Muscle layer of colon (tissue), 2 donors: ENCODE results near the gene RGMA.

Source experiments
- H3K27ac ChIP-seq: one replicate; pipeline ENCODE4 v1.7.0; 2013; ENCODE audit warnings: low read depth, mild to moderate bottlenecking, low read length, moderate library complexity
- H3K27me3 ChIP-seq, 2 donors: one replicate each; pipeline ENCODE4 v1.7.0; 2013; ENCODE audit warnings: low read length in 2 of 2, mild to moderate bottlenecking in 2 of 2; ENCODE audit not compliant: insufficient read depth in 2 of 2, control insufficient read depth in 1 of 2
- H3K36me3 ChIP-seq: one replicate; pipeline ENCODE4 v1.7.0; 2013; ENCODE audit warnings: mild to moderate bottlenecking, low read length; ENCODE audit not compliant: insufficient read depth
- H3K4me1 ChIP-seq: one replicate; pipeline ENCODE4 v1.7.0; 2013; ENCODE audit warnings: mild to moderate bottlenecking, low read length; ENCODE audit not compliant: insufficient read depth
- H3K4me3 ChIP-seq, 2 donors: one replicate each; pipeline ENCODE4 v1.7.0; 2013; ENCODE audit warnings: low read length in 2 of 2, low read depth in 1 of 2, mild to moderate bottlenecking in 1 of 2, moderate library complexity in 1 of 2
- H3K9ac ChIP-seq: one replicate; pipeline ENCODE4 v1.7.0; 2013; ENCODE audit warnings: low read length
- H3K9me3 ChIP-seq: one replicate; pipeline ENCODE4 v1.7.0; 2013; ENCODE audit warnings: mild to moderate bottlenecking, low read length
- donor health status: abdominal sarcoma.
- donor health status: Adenocarcinoma of cecum.

The RGMA gene

GRCh38 chr15:93030430-93031102, 58.4 kb downstream of the RGMA start:
- Histone ChIP-seq H3K27me3 (no peaks in the 10 kb centered on the region), H3K36me3 (peaks cover 12% of the 10 kb centered on the region), H3K4me3 (no peak overlapping the region), H3K27ac (peak overlapping the region; percentile 98), H3K9ac (no peak overlapping the region), H3K9me3 (no peaks in the 10 kb centered on the region), H3K4me1 (peaks cover 59% of the 10 kb centered on the region)

- no peaks in the 10 kb centered on the region for H3K27me3 ChIP-seq
- H3K36me3 ChIP-seq: peaks cover 19% of the 10 kb centered on the region
- no peak overlapping the region for H3K4me3 ChIP-seq
- H3K9me3 ChIP-seq: no peaks in the 10 kb centered on the region
- H3K4me1 ChIP-seq: peaks cover 52% of the 10 kb centered on the region
- no peak overlapping the region for H3K9ac ChIP-seq
- peak overlapping the region; percentile 98 for H3K27ac ChIP-seq
These were observed 59.1 kb downstream of the RGMA start for GRCh38 chr15:93029836-93030429.

- H3K4me1 ChIP-seq: peaks cover 49% of the 10 kb centered on the region
- H3K27ac ChIP-seq: peak overlapping the region; percentile 98
- peaks cover 25% of the 10 kb centered on the region for H3K36me3 ChIP-seq
- no peaks in the 10 kb centered on the region for H3K9me3 ChIP-seq
- no peak overlapping the region for H3K9ac ChIP-seq
- peak overlapping the region in 1 of 2 donors; percentile 12 for H3K4me3 ChIP-seq
- H3K27me3 ChIP-seq: no peaks in the 10 kb centered on the region
These were observed 59.7 kb downstream of the RGMA start for GRCh38 chr15:93029214-93029835.

GRCh38 chr15:93028632-93029213, 60.3 kb downstream of the RGMA start:
- peak overlapping the region; percentile 10 for H3K9ac ChIP-seq
- H3K4me1 ChIP-seq: peaks cover 49% of the 10 kb centered on the region
- H3K27ac ChIP-seq: peak overlapping the region; percentile 98
- no peaks in the 10 kb centered on the region for H3K9me3 ChIP-seq
- H3K4me3 ChIP-seq: peak overlapping the region in 1 of 2 donors; percentile 12
- peaks cover 31% of the 10 kb centered on the region for H3K36me3 ChIP-seq
- H3K27me3 ChIP-seq: no peaks in the 10 kb centered on the region

GRCh38 chr15:93028111-93028631, 60.8 kb downstream of the RGMA start:
- Histone ChIP-seq H3K9ac (peak overlapping the region; percentile 10), H3K27ac (peak overlapping the region; percentile 98), H3K36me3 (peaks cover 33% of the 10 kb centered on the region), H3K4me3 (peak overlapping the region in 1 of 2 donors; percentile 12), H3K4me1 (peaks cover 49% of the 10 kb centered on the region), H3K27me3 (no peaks in the 10 kb centered on the region), H3K9me3 (no peaks in the 10 kb centered on the region)

- H3K27ac ChIP-seq: peak overlapping the region; percentile 98
- H3K9me3 ChIP-seq: no peaks in the 10 kb centered on the region
- peaks cover 49% of the 10 kb centered on the region for H3K4me1 ChIP-seq
- H3K9ac ChIP-seq: no peak overlapping the region
- no peak overlapping the region for H3K4me3 ChIP-seq
- H3K27me3 ChIP-seq: no peaks in the 10 kb centered on the region
- H3K36me3 ChIP-seq: peaks cover 41% of the 10 kb centered on the region
These were observed 61.6 kb downstream of the RGMA start for GRCh38 chr15:93027413-93027812.

- H3K9me3 ChIP-seq: no peaks in the 10 kb centered on the region
- no peak overlapping the region for H3K4me3 ChIP-seq
- no peak overlapping the region for H3K9ac ChIP-seq
- H3K4me1 ChIP-seq: peaks cover 49% of the 10 kb centered on the region
- H3K27me3 ChIP-seq: no peaks in the 10 kb centered on the region
- peaks cover 51% of the 10 kb centered on the region for H3K36me3 ChIP-seq
- H3K27ac ChIP-seq: no peak overlapping the region
These were observed 62.6 kb downstream of the RGMA start for GRCh38 chr15:93026380-93026817.

- Histone ChIP-seq H3K9ac (no peak overlapping the region), H3K36me3 (peaks cover 59% of the 10 kb centered on the region), H3K4me3 (no peak overlapping the region), H3K4me1 (peaks cover 43% of the 10 kb centered on the region), H3K27me3 (no peaks in the 10 kb centered on the region), H3K9me3 (no peaks in the 10 kb centered on the region), H3K27ac (no peak overlapping the region)
These were observed 63.4 kb downstream of the RGMA start for GRCh38 chr15:93025625-93025982.

- H3K9me3 ChIP-seq: no peaks in the 10 kb centered on the region
- H3K27me3 ChIP-seq: no peaks in the 10 kb centered on the region
- peaks cover 65% of the 10 kb centered on the region for H3K36me3 ChIP-seq
- H3K4me1 ChIP-seq: peaks cover 37% of the 10 kb centered on the region
- no peak overlapping the region for H3K9ac ChIP-seq
- H3K4me3 ChIP-seq: no peak overlapping the region
- no peak overlapping the region for H3K27ac ChIP-seq
These were observed 64.0 kb downstream of the RGMA start for GRCh38 chr15:93024716-93025624.

GRCh38 chr15:93024293-93024692, 64.7 kb downstream of the RGMA start:
- Histone ChIP-seq H3K9me3 (no peaks in the 10 kb centered on the region), H3K27me3 (no peaks in the 10 kb centered on the region), H3K27ac (no peak overlapping the region), H3K4me3 (no peak overlapping the region), H3K9ac (no peak overlapping the region), H3K4me1 (peaks cover 30% of the 10 kb centered on the region), H3K36me3 (peaks cover 71% of the 10 kb centered on the region)
